HG03095 (cell line): ENCODE results near the gene TAF1B.

ENCODE experiments used
- ATAC-seq: cut with Tn5 transposase; IDR thresholded peaks from one replicate; pipeline ENCODE4 v1.9.1; 2021; ENCODE audit warnings: moderate library complexity; ENCODE audit not compliant: unreplicated experiment

Gene TAF1B

GRCh38 chr2:9961013-9961412 lies 117.7 kb downstream of the TAF1B start:
- no peak for ATAC-seq

- ATAC-seq = no peak
These were observed 121.2 kb downstream of the TAF1B start for GRCh38 chr2:9964334-9964980.

- no peak for ATAC-seq
These were observed 122.0 kb downstream of the TAF1B start for GRCh38 chr2:9965119-9965822.

- no peak for ATAC-seq
These were observed 123.3 kb downstream of the TAF1B start for GRCh38 chr2:9966491-9967022.

GRCh38 chr2:9967053-9967775 lies 123.9 kb downstream of the TAF1B start:
- ATAC-seq = no peak

GRCh38 chr2:9968553-9969497 lies 125.6 kb downstream of the TAF1B start:
- no peak for ATAC-seq

- no peak for ATAC-seq
These were observed 127.1 kb downstream of the TAF1B start for GRCh38 chr2:9970200-9971044.

GRCh38 chr2:9971105-9971818 lies 128.0 kb downstream of the TAF1B start:
- ATAC-seq = no peak

- ATAC-seq = no peak
These were observed 128.6 kb downstream of the TAF1B start for GRCh38 chr2:9971890-9972289.

- ATAC-seq = no peak
These were observed 129.6 kb downstream of the TAF1B start for GRCh38 chr2:9972621-9973479.

- ATAC-seq = no peak
These were observed 130.4 kb downstream of the TAF1B start for GRCh38 chr2:9973690-9974089.

GRCh38 chr2:9974343-9974742 lies 131.1 kb downstream of the TAF1B start:
- ATAC-seq = no peak

- ATAC-seq = no peak
These were observed 132.1 kb downstream of the TAF1B start for GRCh38 chr2:9975328-9975727.

- ATAC-seq = no peak
These were observed 132.7 kb downstream of the TAF1B start for GRCh38 chr2:9975805-9976447.

- no peak for ATAC-seq
These were observed 136.7 kb downstream of the TAF1B start for GRCh38 chr2:9979977-9980376.

GRCh38 chr2:9980520-9980919 lies 137.2 kb downstream of the TAF1B start:
- no peak for ATAC-seq

GRCh38 chr2:9981655-9982054 lies 138.4 kb downstream of the TAF1B start:
- no peak for ATAC-seq

- no peak for ATAC-seq
These were observed 139.0 kb downstream of the TAF1B start for GRCh38 chr2:9982248-9982647.
